HG03432 (cell line): ENCODE measurements around the gene HDHD5.

Experiments
- ATAC-seq: cut with Tn5 transposase; IDR thresholded peaks from one replicate; pipeline ENCODE4 v1.9.1; 2021; ENCODE audit warnings: mild to moderate bottlenecking, moderate library complexity; ENCODE audit not compliant: unreplicated experiment

Gene HDHD5

GRCh38 chr22:17158568-17159503 is at the start of gene HDHD5:
HDHD5 (minus strand) TSS chr22:17159277; CDS start chr22:17159251, 26 bp downstream.
- peak; percentile 82 for ATAC-seq

- no peak for ATAC-seq
Observed at GRCh38 chr22:17205432-17205831, 46.4 kb upstream of the HDHD5 start.

GRCh38 chr22:17201285-17201945 is 42.3 kb upstream of the HDHD5 start:
- no peak for ATAC-seq

- no peak for ATAC-seq
Observed at GRCh38 chr22:17199003-17199731, 40.1 kb upstream of the HDHD5 start.

- no peak for ATAC-seq
Observed at GRCh38 chr22:17198170-17199002, 39.3 kb upstream of the HDHD5 start.

- ATAC-seq = no peak
Observed at GRCh38 chr22:17194213-17194612, 35.1 kb upstream of the HDHD5 start.

- ATAC-seq = no peak
Observed at GRCh38 chr22:17192186-17192585, 33.1 kb upstream of the HDHD5 start.

- ATAC-seq = no peak
Observed at GRCh38 chr22:17191163-17191784, 32.2 kb upstream of the HDHD5 start.

- ATAC-seq = no peak
Observed at GRCh38 chr22:17190702-17191101, 31.6 kb upstream of the HDHD5 start.

GRCh38 chr22:17176715-17177114 is 17.6 kb upstream of the HDHD5 start:
- ATAC-seq = no peak

GRCh38 chr22:17172029-17172833 is 13.2 kb upstream of the HDHD5 start:
- no peak for ATAC-seq

- ATAC-seq = peak; percentile 92
Observed at GRCh38 chr22:17171153-17172028, 12.3 kb upstream of the HDHD5 start.

- ATAC-seq = no peak
Observed at GRCh38 chr22:17167486-17167885, 8.4 kb upstream of the HDHD5 start.

GRCh38 chr22:17164392-17165024 is 5.4 kb upstream of the HDHD5 start:
- no peak for ATAC-seq

- no peak for ATAC-seq
Observed at GRCh38 chr22:17162731-17163130, 3.7 kb upstream of the HDHD5 start.

GRCh38 chr22:17161991-17162390 is 2.9 kb upstream of the HDHD5 start:
- no peak for ATAC-seq

- ATAC-seq = peak; percentile 31
Observed at GRCh38 chr22:17159504-17159951, 451 bp upstream of the HDHD5 start.

GRCh38 chr22:17158176-17158567 is 905 bp downstream of the HDHD5 start:
- ATAC-seq = no peak
